GM21423 (cell line): ENCODE measurements around the gene ARL8B.
A peak's percentile ranks its signal among the peaks of the same experiment; 100 is the strongest.

Source experiments
- ATAC-seq: cut with Tn5 transposase; IDR thresholded peaks from one replicate; pipeline ENCODE4 v1.9.1; 2021; ENCODE audit warnings: mild to moderate bottlenecking, moderate library complexity; ENCODE audit not compliant: unreplicated experiment

Gene ARL8B

DNA sequence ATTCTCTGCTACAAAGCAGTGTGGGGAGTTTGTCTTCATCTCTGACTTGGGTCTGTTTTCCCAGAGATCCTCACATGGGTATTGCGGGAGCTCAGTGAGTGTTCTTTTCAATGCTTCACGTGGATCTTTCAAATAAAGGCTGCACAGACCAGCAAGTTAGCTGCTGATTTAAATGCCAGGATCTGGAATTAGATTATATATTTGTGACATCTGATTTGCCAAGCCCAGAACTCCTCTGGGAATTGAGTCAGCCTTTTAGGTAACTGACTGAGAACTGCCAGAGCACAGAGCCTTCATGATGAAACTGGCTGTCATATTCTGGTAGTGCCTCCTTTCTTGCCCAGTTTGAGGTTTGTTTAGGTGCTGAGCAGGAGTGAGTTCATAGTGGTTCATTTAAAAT lies 80.1 kb downstream of the ARL8B start:
- no peak for ATAC-seq

DNA sequence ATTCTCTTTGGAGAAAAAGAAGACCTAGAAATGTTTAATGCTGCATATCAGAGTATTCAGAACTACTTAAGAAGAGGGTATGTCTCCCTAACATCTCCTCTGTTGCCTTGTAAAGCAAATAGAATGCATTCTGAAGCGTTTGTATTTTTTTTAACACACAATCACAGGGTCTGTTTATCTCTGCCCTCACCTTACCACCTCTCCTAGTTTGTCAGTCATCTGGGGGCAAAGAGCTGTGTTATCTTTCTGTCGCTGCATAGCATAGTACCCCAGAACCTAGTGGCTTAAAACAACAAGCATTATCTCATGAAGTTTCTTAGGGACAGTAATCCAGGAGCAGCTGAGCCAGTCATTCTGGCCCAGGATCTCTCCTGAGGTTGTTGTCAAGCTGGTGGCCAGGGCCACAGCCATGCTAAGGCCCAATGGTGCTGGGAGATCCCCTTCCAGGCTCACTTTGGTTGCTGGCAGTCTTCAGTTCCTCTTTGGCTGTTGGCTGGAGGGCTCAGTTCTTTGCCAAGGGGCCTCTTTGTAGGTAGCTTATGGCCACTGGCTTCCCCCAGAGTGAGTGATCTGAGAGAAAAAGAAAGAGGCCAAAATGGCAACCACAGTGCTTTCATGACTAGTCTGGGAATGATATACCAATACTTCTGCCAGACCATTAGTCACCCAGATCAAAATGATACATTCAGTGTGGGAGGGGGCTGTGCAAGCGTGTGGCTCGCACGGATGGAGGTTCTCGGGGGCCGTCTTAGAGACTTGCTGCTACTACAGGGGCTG lies 83.3 kb downstream of the ARL8B start:
- peak; percentile 99 for ATAC-seq

DNA sequence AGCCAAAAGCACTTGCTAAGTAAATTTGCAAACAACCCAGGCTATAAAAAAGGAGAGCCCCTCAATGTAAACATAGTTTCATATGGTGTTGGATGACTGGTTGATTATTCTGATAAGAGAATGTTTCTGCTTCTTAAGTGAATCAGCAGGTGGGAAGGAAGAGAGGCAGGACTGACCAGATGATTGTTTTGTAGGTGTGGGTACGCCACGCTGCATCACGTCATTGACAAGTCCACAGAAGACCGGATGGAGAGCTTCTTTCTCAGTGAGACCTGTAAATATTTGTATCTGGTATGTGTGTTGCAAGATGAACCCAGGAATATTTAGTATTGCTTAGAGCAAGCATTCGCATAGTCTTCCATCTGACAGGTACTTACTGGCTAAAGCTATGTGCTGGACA lies 88.8 kb downstream of the ARL8B start:
- ATAC-seq = no peak

- no peak for ATAC-seq
These were observed 90.8 kb downstream of the ARL8B start for GRCh38 chr3:5212628-5213573.

GRCh38 chr3:5213574-5213966 lies 91.5 kb downstream of the ARL8B start:
- no peak for ATAC-seq

DNA sequence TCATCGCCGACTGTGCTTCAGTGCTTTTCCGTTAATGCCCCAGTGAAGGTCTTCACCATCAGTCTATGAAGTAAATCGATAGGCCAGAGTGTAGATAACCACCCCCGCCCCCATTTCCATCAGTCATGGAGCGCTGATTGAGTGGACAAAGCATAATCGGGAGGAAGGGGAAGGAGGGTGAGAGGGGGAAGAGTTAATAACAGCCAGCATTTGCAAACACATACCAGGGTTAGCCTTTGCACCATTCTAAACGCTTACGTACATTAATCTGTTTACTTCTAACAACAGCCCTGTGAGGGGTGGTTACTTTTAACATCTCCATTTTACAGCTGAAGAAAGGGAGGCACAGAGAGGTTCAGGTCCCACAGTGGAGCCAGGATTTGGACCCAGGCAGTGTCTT lies 92.3 kb downstream of the ARL8B start:
- ATAC-seq = no peak

DNA sequence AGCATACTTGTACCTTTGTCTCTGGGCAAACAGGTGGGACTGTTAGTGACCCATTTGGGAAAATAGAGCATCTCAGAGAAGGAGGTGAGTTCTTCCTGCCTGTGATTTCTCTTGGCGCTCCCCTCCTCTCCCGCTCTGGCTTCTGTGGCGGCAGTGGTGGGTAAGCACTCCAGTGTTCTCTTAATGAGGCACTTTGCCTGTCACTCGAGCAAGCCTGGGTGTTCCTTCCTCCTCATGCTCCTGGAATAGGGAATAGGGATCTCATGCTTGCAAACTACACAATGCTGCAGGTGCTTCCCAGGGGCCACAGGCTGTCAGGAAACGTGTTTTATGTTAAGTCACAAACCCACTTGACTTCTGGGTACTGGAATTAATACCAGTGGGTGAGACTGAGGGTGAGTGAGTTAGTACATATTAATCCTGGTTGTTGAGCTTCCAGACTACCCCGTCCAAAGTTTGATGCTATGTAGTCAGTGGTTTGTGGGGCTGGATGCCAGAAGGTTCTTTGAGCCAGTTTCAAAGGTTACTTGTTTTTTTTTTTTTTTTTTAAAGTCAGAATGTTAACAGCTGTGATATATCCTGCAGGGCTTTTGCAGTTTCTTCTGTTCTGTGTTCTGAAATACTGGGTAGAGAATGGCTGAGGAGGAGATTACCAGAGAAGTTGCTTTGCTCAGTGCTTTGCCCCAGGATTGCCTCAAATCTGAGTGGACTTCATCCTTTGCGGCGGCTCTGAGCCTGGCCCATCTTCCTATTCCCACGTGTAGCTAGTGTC lies 95.9 kb downstream of the ARL8B start:
- no peak for ATAC-seq

- no peak for ATAC-seq
These were observed 96.7 kb downstream of the ARL8B start for GRCh38 chr3:5218815-5219214.

DNA sequence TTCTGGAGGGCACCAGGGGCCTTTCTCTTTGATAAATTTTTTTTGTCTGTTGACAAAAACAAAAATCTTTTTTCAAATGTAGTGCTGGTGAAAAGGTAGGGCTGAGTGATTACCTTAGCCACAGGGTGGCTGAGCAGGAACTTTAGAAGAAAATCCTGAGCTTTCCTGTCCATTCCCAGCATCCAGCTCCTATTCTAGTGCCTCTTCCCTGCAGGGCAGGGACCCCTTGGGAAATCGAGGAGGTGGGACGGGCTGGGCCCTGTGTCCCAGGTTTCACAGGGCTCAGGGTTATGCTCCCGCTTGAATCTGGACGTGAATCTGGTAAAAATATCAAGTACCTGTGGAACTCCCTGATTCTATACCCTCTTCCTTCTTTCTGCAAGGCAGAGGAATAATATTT lies 97.1 kb downstream of the ARL8B start:
- ATAC-seq = no peak

DNA sequence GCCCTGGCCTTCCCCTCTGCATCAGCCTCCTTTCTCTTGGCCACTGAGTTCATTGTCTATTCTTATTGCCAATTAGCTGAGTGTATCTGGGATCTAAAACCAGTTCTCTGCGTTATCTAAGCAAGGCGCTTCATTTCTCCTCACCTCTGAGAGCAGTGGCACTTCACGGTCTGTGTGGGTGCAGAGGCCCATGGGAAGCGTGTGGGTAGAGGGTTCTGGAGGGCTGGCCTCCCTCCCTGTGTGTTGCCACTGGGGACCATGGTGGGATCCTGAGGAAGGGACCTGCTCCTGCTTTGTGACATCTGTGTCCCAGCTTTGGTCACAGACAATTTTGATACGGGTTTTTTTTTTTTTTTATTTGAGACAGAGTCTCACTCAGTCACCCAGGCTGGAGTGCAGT lies 98.1 kb downstream of the ARL8B start:
- no peak for ATAC-seq

GRCh38 chr3:5220667-5221431 lies 98.8 kb downstream of the ARL8B start:
- no peak for ATAC-seq

DNA sequence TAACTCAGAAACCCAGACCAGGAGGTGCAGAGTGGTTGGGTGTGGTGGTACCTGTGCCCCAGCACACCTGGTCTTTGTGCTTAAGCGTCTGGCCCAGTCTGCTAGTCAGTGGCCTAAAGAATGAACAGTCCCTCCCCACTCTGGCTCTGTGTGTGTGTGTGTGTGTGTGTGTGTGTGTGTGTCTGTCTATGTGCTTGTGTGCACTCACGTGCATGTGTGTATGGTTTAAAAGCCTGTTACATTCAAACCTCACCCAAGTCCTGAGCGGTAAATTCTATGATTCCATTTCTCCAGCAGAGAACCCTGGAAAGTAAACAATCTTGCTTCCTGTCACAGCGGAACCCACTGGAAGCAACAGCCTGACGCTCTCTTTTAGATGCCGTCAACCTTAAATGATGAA lies 99.6 kb downstream of the ARL8B start:
- no peak for ATAC-seq

- ATAC-seq = no peak
These were observed 100.4 kb downstream of the ARL8B start for GRCh38 chr3:5222283-5223005.

- no peak for ATAC-seq
These were observed 104.7 kb downstream of the ARL8B start for GRCh38 chr3:5226783-5227182.

DNA sequence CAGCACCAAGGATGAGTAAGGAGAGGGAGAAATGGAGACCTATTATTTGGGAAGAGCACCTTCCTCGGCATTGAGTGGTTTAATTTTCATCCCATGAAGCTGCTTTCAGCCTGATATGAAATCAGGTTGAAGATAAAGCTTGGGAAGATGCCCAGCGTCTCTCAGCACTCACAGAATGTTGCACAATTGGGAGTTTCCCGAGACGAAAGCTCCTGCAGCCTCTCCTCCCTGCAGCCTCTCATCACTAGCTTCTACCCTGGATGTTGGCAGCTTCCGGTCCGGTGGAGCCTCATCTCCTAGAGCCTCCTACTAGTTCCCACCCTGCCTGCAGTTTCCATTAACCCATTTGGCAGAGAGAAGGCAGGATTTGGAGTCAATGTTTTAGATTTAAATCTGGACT lies 105.7 kb downstream of the ARL8B start:
- ATAC-seq = no peak

GRCh38 chr3:5229414-5229813 lies 107.3 kb downstream of the ARL8B start:
- ATAC-seq = no peak
